NK-92 treated with Interleukin-12 subunit alpha and Interleukin-12 subunit beta, amount 100 ng/mL, for 24 hours (cell line): ENCODE results near the gene SLBP.

Experiments used
- DNase-seq: peaks from one replicate; lab custom pipeline; 2025; lab: John Stamatoyannopoulos, UW

Gene SLBP

GRCh38 chr4:1727117-1728031, 15.3 kb upstream of the SLBP start:
- no peak for DNase-seq

- DNase-seq, result peak; percentile 66
These were observed 14.2 kb upstream of the SLBP start for GRCh38 chr4:1726146-1726934.

GRCh38 chr4:1725521-1725920, 13.4 kb upstream of the SLBP start:
- DNase-seq, result no peak

DNA sequence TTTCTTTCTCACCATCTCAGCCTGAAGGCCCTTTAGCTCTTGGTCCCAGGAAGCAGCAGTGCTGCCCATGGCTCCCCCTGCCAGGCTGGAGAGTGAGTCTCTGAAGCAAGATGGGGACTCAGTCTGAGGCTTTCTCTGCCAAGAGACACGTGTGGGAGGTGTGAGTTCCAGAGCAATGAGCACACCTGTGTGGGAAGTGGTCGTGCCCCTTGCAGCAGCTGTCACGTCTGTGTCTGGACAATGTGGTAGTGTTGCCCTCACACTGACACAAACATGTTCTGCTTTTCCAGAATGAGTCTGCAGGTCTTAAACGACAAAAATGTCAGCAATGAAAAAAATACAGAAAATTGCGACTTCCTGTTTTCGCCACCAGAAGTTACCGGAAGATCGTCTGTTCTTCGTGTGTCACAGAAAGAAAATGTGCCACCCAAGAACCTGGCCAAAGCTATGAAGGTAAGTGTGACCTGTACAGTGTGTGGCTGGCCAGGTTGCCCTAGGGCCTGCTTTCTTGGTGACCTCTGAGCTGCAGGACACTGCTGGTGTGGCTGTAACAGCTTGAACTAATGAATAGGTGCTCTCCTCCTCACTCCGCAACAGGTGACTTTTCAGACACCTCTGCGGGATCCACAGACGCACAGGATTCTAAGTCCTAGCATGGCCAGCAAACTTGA, 11.1 kb upstream of the SLBP start:
- no peak for DNase-seq

DNA sequence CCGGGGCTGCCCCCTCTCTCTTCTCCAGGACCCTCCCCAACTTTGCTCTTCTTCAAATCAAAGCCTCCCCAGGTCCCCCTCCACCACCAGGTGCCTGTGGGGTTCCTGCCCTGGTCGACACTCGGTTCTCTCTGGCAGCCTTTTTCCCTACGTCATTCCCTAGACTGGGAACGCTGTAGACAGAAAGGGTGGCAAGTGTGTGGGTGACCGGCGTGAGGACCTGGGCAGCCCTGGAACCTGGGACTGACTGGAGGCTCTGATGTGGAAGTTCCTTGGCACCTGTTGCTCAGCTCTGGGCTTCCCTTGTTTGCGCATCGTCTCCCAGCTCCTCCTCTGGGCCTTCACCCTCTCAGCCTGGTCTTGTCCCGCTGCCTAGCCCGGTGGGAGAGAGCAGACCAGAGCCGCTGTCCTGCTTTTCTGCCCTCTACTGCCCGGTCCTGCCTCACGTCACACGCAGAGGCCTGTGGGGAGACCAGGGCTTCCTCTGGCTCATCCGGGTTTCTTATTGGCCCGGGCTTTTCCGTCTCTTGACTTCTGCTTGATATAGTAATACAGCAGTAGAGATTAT, 10.5 kb upstream of the SLBP start:
- no peak for DNase-seq

- DNase-seq, result no peak
These were observed 9.8 kb upstream of the SLBP start for GRCh38 chr4:1721666-1722550.

GRCh38 chr4:1721003-1721665, 9.0 kb upstream of the SLBP start, which contains the start of the genes TACC3 and TMEM129:
TACC3 (plus strand) TSS chr4:1721521; CDS start chr4:1723422, 1,901 bp downstream.
TMEM129 (minus strand) TSS chr4:1721323; CDS start chr4:1720837, 486 bp downstream.
- DNase-seq, result peak; percentile 92

GRCh38 chr4:1720163-1720983, 8.3 kb upstream of the SLBP start:
- DNase-seq, result peak; percentile 48

GRCh38 chr4:1718095-1718850, 6.2 kb upstream of the SLBP start:
- no peak for DNase-seq

GRCh38 chr4:1717129-1718094, 5.3 kb upstream of the SLBP start:
- no peak for DNase-seq

GRCh38 chr4:1716065-1716945, 4.2 kb upstream of the SLBP start:
- no peak for DNase-seq

DNA sequence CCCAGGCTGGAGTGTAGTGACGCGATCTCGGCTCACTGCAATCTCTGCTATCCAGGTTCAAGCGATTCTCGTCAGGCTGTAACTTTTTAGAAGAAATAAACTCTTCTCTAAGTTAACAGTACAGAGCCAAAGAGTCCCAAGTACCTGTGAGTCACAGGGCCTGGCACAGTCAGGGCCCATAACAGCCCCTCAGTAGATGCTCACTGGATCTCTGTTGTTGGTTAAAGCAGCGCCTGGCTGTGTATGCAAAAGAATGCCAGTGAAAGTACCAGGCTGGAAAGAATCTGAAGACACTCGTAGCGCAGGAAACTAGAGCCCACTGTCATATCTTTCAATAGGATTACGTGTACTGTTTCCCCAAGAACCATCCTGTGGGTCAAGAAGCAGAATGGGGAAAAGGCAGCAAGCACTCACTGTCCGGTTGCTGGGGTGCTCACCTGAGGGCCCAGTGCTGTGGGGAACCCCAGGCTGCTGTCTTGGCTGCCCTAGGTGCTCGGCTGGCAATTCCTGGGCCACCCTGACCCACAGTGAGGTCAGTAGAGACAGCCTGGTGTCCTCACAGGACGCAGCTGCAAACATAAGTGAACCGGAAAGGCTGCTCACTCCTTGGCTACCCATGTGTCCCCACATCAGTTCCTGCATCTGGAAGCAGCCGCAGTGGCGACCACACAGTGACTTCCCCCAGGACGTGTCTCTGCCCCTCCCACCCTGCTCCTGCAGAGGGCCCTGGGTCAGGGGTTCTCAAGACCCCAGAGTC, 3.1 kb upstream of the SLBP start:
- no peak for DNase-seq

DNA sequence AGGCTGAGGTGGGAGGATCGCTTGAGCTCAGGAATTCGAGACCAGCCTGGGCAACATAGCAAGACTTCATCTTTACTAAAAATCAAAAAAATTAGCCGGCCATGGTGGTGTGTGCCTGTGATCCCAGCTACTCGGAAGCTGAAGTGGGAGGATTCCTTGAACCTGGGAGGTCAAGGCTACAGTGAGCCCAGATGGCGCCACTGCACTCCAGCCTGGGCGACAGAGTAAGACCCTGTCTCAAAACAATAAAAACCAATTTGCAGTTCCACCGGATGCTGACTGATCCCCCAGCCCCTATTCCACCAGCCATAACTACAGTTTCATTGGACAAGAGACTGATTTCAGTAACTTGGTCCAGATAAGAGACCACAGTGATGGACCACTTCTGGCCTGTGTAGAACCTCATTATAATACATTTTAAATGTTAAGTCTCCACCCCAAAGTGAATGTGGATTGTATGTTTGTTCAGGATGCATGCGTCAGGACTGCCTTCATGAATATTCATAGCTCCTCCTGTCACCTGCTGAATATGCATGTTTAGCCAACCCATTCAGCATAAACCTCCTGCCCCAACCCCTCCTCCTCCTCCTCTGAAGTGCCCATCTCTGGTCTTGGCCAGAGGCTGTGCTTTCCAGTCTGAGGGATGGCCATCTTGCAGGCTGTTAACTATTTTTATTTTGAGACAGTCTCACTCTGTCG, 2.3 kb upstream of the SLBP start:
- no peak for DNase-seq

GRCh38 chr4:1713003-1713851, 1.1 kb upstream of the SLBP start:
- DNase-seq, result no peak
